ENCODE data around the gene OPN1SW.
A peak's percentile ranks its signal among the peaks of the same experiment; 100 is the strongest.

Gene OPN1SW

DNA sequence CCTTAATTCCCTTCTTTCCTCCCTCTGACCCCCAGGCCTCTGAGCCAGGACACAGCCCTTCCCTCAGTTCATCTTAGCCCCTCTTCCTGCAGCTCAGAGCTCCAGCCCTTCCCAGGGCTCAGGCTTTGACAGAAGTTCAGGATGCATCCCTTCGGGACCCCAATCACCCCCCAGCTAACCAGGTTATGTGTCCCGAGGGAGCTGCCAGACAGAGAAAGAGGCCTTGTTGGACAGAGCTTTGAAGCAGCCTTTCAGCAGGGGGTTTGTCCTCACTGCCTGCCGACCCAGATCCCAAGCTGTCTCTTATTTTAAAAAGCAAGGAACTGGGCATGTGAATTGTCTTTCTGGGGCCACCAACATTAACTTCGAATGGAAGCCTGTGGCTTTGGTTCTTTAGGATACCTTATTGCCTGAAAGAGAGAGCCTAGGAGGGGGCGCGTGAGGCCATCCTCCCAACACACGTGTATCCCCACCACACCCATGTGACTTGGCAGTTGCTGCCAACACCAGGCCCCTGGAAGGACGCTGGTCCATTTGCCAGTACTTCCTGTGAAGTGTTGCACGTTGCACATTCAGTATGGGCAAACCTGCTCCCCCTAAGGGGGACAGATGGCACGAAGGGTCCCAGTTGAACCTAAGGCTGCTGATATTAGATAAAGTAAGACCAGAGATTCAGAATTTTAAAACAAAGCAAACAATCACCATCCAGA, 17.0 kb upstream of the OPN1SW start:
- DNase-seq: no peak

DNA sequence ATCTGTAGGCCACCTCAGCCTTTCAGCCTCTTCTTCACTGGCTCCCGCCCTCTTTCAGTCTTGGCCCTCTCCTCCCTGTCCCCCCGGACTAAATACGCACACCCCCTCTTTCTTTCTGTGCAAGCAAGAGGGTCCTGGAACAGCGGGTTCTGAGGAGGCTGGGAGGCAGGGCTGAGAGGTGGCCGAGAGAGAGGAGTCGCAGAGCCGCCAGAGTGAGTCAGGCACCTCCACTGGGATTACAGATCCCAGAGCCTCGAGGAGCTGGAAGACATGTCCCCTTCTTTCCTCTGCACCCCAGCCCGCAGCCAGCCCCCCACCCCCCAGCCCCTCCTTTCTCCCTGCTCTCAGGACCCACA, 16.4 kb upstream of the OPN1SW start:
- DNase-seq: no peak

DNA sequence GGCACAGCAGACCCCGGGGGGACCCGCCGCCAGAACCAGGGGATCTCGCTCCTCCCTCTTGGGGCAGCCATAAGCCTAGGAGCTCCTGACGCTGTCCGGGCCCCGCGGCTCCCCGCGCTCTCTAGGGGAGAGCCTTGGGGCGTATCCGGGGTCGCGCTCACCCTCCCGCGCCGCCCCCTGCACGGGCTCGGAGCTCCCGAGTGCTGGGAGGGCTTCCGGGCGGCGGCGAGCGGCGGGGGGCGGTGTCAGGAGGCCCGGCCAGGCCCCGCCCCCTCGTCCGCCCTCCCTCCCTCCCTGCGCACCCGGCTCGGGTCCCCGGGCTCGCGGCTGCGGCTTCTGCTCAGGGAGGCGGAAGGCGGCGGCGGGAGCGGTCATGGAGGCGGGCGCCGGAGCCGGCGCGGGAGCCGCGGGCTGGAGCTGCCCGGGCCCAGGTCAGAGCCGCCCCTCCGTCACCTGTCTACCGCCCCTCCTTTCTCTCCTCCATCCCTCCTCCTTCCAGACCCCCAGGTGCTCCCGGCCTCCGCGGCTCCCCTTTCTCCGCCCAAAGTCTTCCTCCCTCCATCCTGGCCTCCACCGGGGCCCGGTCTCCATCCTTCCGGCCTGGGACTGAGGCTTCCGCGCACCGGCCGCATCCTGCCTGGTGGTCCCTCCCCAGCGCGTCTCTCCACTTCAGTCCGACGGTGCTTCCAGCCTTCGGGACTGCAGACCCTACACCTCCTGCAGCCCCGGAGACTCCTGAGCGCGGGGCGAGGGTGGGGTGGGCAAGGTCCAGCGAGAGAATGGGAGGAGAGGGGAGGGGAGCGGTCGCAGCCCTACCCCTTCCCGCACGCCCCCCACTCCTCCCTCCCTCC, 15.8 kb upstream of the OPN1SW start, which contains the start of gene CCDC136:
Gene CCDC136 (plus strand): TSS at position 848 of the 851 bp plus-strand sequence. CDS start 444 bp downstream, outside the sequence.
- DNase-seq: peak; percentile 76

DNA sequence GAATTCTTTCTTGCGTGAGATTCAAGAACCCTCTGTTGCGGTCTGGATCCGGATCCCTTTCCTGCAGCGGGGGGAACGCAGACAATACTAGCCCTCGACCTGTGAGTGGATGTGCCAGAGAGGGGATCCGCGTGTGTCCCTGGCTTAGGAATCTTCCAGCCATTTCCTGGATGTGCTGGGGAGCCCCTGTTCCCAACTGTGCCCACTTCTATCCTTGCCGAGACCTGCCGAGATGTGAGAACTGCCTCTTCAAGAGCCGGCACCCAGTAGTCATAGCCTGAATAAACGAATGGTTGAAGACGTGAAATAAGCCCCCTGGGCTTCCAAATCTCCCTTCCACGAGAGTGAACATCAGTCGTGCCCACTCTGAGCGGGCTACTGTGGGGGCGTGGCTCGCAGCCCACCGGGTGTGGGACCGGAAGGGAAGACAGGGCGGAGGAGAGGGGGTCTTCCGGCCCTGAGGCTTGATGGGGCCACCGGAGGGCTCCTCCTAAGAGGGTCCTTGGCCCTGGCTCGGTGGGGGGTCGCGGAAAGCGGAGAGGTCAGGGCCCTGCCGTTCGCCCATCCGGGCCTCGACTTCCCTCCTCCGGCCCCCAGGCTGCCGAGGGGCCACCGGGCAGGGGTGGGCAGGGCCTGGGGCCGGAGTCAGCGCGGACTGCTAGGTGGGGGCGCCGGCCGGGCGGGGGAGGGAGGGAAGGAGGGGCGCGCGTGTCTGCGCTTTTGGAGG, 14.9 kb upstream of the OPN1SW start:
- peak; percentile 63 for DNase-seq

DNA sequence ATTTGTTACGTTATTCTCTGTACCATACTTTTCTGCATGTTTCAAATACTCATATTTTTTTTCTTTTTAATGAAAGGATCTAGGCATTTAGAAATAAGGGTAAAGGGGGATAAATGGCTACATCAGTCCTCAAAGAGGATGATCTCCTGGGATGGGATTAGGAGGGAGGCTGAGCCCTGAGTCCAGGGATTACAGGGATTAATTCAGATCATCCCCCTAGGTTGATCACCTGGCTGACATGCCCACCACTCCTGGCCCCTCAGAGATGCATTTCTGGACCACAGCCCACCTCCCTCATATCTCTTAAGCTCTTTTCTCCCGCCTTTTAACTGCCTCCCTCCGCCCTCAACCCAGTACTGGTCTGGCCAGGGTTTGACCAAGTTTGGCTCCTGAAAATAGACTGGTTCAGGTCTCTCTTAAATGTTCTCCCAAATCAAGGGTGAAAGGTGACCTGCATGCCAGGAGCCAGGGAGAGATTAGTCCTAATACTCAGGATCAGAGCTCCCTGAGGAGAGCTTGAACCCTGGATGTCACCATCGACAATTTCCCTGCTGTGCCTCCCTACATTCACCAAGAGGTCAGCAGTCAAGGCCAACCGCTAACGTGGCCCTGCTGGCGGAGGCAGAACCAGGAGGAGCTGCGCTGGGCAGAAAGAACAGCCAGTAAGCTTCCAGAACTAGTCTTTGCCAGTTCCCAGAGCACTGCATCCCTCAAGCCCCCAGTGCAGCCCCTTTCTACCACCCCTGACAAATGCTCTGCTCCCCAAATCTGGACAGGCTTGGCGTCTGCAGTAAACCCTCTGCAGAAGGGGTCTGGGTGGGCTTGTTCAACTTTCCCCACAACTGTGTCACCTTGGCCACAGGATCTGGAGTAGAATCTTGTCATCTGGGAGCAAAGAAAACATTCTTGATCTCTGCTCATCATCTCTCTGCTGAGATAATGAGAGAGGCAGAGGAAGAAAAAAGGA, 13.1 kb upstream of the OPN1SW start:
- DNase-seq: no peak

DNA sequence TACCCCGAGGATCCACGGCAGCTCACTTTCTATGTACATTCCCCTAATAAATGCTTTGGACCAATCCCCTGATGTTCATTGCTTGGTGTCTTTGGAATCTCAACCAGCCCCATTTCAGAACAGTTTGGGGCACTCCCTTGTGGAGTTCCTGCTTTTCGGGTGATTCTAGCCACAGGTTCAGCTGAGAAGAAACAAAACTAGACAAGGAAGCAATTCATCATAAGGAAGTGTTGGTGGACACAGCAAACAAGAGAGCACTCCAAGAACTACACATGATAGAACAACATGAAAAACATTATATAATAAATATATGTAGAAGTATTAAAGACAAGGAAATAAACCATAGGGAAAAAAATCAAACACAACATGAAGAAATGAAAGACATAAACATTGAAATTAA, 10.1 kb upstream of the OPN1SW start:
- no peak for DNase-seq

DNA sequence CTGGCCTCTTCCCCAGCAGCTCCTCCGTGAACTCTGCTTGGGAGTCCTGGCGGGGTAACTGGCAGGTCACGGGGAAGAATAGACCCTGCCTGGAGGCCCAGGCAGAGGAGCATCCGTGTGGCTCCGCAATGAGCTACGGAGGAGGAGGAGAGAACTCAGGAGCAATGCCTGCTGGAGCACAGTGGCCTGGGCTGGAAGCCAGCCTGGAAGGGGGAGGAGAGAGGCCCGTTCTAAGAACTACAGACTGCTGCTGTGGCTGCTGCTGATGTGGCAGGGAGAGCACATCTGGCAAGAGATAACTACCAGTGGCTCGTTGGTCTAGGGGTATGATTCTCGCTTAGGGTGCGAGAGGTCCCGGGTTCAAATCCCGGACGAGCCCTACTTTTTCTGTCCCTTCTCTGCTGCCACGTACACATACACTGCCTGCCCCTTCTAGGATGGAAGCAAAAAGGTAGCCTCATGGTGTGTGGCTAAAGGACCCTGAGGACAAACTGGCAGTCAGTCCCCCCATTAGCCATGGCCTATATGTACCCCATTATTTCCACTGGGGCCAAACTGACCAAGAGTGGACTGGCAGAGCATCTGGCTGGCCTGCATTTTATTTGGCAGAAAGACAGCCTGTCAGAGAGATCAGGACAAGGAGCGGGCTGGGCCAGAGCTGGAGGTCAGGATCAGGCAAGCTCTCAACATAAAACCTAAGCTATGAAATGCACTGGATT, 7.7 kb upstream of the OPN1SW start:
- DNase-seq: no peak

DNA sequence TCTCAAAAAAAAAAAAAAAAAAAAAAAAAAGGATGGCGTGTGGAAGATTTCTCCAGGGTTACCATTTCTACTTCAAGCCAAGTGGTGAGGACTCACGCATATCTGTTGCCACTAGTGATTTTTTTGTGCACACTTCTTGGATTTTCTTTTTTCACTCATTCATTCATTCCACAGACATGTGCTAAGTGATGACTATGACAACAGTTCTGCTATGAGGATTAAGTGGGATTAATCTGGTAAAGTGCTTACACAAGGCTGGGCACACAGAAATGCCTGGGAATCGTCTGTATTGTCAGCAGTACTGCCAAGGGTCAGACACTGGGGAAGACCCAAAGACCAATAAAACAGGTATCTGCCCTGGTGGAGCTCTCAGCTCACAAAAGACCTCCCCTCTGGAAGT, 6.3 kb upstream of the OPN1SW start:
- no peak for DNase-seq

DNA sequence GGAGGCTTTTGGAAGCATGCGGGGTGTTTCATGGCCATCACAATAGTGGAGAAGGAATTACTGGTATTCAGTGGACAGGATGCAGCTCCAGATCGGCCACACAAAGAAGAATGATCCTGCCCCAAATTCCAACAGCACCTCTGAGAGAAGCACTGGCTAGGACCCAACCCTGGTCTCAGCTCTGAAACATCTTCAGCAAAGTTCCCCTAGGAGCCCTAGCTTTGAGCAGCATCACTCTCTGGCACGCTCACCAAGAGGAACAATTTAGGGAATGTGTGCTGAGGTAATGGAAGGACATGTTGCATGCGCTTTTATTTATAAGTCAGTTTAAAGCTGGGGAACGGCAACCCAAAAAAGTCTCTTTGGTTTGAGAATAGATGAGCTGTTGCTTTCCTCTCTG, 5.5 kb upstream of the OPN1SW start:
- DNase-seq: no peak

DNA sequence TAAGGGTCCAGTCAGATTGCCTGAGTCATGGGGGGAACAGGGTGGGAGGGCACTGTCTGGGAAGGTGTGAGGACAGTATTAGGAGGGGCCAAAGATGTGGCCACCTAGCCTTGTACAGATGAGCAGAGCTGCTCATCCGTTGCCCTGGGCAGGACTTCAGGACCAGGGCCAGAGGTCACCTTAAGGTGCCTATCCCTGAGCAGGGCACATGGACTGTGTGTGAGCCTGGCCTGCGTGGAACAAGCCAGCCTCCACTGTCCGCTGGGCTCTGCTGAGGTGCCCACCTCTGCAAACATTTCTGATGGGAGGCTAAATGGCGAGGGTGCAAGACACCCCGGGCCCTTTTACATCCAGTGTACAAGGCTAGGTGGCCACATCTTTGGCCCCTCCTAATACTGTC, 3.4 kb upstream of the OPN1SW start:
- no peak for DNase-seq

DNA sequence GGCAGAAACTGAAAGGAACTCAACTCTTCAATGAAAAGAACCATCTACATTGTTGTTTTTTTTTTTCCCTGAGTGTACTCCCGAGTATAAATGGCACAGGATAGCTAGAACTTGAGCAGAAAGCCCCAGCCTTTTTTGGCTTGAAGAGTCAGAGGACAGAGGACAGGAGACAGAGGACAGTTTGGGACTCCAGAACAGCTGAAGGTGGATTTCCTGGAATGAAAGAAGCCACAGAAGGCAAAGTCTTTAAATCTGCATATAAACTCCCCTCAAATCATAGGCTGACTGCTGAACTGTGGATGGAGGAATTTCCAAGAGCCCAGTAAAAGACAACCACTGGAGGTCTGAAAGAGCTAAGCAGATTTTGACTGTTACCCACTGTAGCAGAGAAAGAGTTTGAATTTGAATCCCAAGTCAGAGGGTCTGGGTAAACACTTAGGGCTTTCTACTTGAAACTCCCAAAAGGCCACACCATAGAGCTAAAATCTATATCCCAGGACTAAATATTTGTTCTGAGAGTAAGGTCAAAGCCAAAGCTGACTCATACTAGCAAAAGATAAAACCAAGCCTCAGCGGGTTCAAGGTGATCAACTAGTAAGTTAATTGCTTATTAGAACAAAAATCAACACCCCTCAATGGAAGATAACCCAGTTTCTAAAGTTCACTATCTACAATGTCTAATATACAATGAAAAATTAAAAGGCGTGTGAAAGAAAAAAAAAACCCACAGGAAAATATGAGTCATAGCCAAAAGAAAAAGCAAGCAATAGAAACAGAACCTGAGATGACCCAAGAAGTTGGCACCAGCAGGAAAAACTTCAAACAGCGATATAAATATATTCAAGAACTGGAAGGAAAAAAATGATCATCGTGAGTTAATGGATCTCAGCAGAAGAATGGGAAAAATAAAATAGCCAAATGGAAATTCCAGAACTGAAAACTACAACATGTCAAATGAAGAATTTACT, 1.8 kb upstream of the OPN1SW start:
- no peak for DNase-seq

DNA sequence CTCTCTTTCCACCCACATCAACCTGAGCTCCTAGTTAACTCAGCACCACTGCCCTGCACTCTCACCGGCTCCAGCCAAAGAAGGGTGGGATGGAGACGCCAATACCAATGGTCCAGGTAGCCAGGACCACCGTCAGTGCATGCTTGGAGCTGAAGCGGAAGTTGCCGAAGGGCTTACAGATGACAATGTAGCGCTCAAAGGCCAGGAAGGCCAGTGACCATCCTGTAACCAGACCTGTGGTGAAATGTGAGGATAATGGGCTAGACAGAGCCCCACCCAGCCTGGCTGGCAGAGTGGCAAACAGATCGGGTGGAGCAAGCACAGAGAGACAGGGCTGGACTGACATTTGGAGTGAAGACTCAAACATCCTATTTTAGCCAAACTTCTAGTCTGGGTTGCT, 673 bp downstream of the OPN1SW start:
- no peak for DNase-seq

DNA sequence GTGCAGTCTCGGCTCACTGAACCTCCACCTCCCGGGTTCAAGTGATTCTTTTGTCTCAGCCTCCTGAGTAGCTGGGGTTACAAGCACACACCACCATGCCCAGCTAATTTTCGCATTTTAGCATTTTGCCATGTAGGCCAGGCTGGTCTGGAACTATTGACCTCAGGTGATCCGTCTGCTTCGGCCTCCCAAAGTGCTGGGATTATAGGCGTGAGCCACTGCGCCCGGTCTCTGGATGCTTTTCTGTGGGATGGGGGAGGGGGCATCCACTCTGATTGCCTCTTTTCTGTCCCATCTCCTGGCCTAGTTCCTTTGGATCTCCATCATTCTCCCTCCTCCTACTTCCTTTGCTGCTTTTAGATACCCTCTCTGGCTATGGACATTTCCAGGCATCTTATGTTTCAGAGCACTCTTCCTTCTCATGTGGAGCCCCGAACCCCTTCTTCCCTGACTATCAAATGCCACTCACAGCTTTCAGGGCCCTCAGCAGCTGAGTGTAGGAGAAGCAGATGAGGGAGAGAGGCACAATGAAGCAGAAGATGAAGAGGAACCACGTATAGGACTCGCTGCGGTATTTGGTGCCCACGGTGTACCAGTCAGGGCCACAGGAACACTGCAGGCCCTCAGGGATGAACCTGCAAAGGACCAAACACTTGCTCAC, 1.4 kb downstream of the OPN1SW start:
- DNase-seq: no peak

DNA sequence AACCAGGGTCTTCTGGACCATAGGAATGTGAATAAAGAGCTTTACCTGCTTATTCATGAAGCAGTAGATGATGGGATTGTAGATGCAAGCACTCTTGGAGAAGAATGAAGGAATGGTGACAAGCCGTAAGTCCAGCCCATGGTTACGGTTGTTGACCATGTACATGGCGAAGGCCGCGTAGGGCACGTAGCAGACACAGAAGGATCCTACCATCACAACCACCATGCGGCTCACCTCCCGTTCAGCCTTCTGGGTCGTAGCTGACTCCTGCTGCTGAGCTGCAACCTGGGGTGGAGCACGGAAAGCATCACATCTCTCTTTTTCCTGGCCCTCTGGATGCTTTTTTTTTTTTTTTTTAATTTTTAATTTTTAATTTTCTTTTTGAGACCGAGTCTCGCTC, 2.0 kb downstream of the OPN1SW start:
- no peak for DNase-seq

DNA sequence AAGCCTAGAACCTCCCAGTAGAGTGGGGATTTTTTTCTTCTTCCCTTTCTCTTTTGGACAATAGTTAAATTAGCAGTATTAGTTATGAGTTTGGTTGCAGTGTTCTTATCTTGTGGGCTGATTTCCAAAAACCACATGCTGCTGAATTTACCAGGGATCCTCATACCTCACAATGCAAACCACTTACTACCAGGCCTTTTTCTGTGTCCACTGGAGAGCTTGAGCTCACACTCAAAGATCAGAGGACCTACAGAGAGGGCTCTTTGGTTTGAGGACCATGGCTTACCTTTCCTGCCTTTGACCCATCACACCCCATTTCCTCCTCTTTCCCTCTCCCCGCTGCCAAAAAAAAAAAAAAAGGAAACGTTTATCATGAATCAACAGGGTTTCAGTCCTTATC, 5.4 kb downstream of the OPN1SW start:
- DNase-seq: no peak

DNA sequence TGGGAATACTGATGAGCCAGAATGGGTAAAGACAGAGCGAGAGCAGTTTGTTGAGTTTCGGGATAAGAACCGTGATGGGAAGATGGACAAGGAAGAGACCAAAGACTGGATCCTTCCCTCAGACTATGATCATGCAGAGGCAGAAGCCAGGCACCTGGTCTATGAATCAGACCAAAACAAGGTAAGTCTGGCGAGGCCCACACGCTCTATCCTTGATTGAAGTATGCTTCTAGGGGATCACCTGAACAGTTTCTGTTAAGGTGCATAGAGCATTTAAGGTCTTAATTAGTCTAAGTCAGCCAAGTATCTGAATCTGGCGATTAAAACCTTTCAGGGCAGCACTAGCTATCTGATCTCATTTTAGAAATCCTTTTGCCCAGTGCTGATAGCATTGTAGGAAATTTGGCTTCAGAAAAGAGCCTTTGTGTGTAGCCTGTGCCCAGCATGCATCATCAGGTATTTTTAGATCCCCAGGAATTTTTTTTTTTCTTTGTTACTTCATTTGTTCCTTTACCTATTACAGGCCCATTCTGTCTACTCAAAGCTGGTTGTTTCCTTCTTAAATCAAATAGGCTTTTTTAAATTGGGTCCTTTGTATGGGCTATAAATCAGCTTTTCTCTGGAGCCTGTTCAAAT, 8.0 kb downstream of the OPN1SW start:
- no peak for DNase-seq

DNA sequence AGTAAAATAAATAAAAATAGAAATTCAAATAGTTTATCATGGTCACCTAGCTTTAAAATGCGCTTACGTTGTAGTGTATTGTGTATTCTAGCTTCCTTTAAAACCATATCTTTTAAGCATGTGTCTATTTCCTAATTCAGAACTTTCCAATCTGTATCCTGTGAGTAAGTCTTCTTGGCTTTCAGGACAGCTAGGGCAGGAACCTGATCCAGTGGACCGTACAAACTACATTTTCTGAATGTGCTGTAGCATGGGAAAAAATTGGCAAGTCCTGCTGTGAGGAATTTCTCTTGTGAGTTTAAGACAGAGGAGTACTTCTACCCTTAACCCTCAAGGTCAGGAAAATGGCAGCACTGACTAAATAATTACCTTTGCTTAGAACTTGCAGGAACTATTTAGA, 12.1 kb downstream of the OPN1SW start:
- DNase-seq: no peak

DNA sequence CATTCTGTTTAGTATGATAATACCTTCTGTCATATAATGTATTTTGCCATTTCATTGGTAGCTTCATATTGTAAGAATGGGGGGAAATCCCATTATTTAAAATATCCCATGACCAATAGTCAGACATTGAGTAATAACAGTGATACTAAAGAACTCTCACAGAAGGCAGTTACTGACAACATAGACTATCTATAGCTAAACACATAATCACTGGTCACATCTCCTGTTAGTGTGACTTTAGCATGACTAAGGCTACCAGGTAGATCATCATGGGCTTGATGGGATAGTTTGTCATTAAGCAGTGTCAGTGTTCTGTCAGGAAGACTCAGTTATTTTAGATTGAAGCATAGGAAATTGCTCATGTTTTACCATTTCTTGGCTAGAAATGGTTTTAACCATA, 16.4 kb downstream of the OPN1SW start:
- no peak for DNase-seq

DNA sequence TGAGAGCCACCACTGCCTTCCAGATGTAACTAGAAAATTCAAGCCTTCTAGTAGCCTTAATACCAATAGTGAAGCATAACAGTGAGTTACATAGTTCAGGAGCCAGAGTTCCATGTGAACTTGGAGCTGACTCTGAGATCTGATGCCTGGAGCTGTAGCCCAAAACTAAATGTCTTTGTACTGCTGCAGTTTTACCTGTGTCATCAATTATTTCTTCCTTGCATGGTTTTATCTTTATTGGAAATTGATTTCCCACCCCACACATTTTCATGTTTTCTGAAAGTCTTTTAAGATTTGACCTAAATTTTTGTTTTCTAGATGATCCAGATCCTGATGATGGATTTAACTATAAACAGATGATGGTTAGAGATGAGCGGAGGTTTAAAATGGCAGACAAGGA, 17.0 kb downstream of the OPN1SW start:
- DNase-seq: no peak

Measured in right kidney (tissue), 1 donor.